Breast epithelium (tissue), 4 donors: ENCODE measurements around the gene MUC22. TPM values are rescaled to one million over a fixed set of nuclear protein-coding genes. Genes with fewer than 3 reads are reported as not detected.

Experiments
- DNase-seq, 2 donors: peaks; one replicate each; pipeline ENCODE4 v3.0.0-alpha.2; 2019; ENCODE audit warnings: low spot score in 2 of 2
- H3K27ac ChIP-seq, 2 donors: fragments of 200-600 bp; sonication (generic) in 1 of 2; one replicate each; pipeline ENCODE4 v1.5.1; 2016 to 2019; ENCODE audit warnings: mild to moderate bottlenecking in 1 of 2
- H3K27me3 ChIP-seq, 2 donors: fragments of 200-600 bp; sonication (generic) in 1 of 2; one replicate each; pipeline versions ENCODE4 v1.5.1 to v1.6.0; 2017 to 2019; ENCODE audit warnings: control low read depth in 1 of 2, mild to moderate bottlenecking in 1 of 2
- H3K36me3 ChIP-seq: fragments of 200-600 bp; one replicate; pipeline ENCODE4 v1.5.1; 2019
- H3K4me1 ChIP-seq, 2 donors: fragments of 200-600 bp; sonication (generic); one replicate each; pipeline ENCODE4 v1.5.1; 2016 to 2019; ENCODE audit warnings: control low read depth in 1 of 2
- H3K4me3 ChIP-seq, 3 donors: fragments of 200-600 bp; sonication (generic); 1 replicate in 2 of 3; 2 replicates in 1 of 3; pipeline ENCODE4 v1.5.1; 2016 to 2019; ENCODE audit warnings: mild to moderate bottlenecking in 3 of 3, moderate library complexity in 2 of 3
- H3K9me3 ChIP-seq, 2 donors: fragments of 200-600 bp; sonication (generic) in 1 of 2; one replicate each; pipeline ENCODE4 v1.5.1; 2016 to 2019; ENCODE audit warnings: control low read depth in 1 of 2
- POLR2A ChIP-seq: fragments of 450-650 bp; IDR thresholded peaks from one replicate; pipeline ENCODE4 v1.6.1; 2016; ENCODE audit warnings: antibody characterized with exemption, mild to moderate bottlenecking, moderate library complexity
- POLR2AphosphoS5 ChIP-seq, 3 donors: sonication (generic); formaldehyde crosslinking; IDR thresholded peaks; one replicate each; pipeline ENCODE4 v1.6.1; 2017; ENCODE audit warnings: antibody characterized with exemption in 3 of 3
- intact Hi-C: fragments of 100-400 bp; cut with DNase I; formaldehyde crosslinking; loops from one replicate; pipeline ENCODE4 v1.15.1; 2023; ENCODE audit warnings: low total_unique reads
- total RNA-seq, 3 donors: library from RNA; depleted of rRNA; stranded (reverse); fragments of >200 nt; gene quantifications; one replicate each; pipeline ENCODE4 v1.1.0, GENCODE V29; 2016
- TF ChIP-seq, protein P1 (sequence below), 3 donors: fragments of 450-650 bp; IDR thresholded peaks; one replicate each; pipeline ENCODE4 v1.5.1; 2016 to 2017; ENCODE audit warnings: antibody characterized with exemption in 3 of 3, mild to moderate bottlenecking in 3 of 3, moderate library complexity in 3 of 3

The MUC22 gene
- total RNA-seq, 3 donors from 2014 or later = not detected

DNA sequence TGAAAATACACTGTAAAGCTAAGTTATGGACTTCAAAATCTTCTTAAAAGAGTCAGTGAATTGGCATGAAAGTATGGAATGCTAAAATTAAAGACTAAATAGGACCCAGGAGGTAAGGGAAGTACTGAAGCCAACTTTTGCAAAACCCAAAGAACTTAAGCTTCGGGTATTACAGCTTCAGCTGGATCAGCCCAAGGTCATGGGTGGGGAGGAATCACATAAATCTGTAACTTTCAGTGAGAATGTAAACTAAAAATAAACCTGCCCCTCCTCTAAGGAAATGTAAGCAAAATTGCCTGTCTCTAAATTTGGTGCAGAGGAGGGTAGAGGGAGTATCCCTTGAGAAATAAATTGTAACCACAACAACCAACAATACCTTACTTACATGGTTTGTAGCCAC lies 31.1 kb upstream of the MUC22 start:
- DNase-seq = no peak
- Histone ChIP-seq H3K27ac (no peak overlapping the region), H3K4me1 (no peaks in the 10 kb centered on the region), H3K9me3 (no peaks in the 10 kb centered on the region), H3K27me3 (no peaks in the 10 kb centered on the region), H3K4me3 (no peak overlapping the region), H3K36me3 (no peaks in the 10 kb centered on the region)
- TF ChIP-seq POLR2A = no peak
- TF ChIP-seq, protein P1, sequence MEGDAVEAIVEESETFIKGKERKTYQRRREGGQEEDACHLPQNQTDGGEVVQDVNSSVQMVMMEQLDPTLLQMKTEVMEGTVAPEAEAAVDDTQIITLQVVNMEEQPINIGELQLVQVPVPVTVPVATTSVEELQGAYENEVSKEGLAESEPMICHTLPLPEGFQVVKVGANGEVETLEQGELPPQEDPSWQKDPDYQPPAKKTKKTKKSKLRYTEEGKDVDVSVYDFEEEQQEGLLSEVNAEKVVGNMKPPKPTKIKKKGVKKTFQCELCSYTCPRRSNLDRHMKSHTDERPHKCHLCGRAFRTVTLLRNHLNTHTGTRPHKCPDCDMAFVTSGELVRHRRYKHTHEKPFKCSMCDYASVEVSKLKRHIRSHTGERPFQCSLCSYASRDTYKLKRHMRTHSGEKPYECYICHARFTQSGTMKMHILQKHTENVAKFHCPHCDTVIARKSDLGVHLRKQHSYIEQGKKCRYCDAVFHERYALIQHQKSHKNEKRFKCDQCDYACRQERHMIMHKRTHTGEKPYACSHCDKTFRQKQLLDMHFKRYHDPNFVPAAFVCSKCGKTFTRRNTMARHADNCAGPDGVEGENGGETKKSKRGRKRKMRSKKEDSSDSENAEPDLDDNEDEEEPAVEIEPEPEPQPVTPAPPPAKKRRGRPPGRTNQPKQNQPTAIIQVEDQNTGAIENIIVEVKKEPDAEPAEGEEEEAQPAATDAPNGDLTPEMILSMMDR (IDR thresholded peaks at IDR 0.05) = no peak
- TF ChIP-seq POLR2AphosphoS5 (IDR thresholded peaks at IDR 0.05) = no peak
- intact Hi-C loops = no loop called here

DNA sequence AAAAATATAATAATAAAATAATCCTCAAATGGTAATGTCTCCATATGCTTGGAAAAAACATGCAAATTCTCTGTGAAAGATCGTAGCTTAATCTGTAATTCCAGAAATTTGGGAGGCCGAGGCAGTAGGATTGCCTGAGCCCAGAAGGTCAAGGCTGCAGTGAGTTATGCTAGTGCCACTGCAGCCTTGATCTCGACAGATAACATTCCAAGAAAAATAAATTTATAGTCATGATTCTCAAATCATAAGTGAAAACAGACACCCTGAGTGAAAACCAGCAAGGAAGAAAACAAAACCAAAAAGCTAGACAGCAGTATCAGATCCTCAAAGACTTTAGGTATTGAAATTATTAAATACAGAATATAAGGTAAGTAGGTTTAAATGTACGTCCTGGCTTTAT lies 30.6 kb upstream of the MUC22 start:
- no peak overlapping the region for H3K4me3 ChIP-seq
- H3K4me1 ChIP-seq = no peaks in the 10 kb centered on the region
- no peak for DNase-seq
- intact Hi-C loops = no loop called here
- no peaks in the 10 kb centered on the region for H3K36me3 ChIP-seq
- H3K9me3 ChIP-seq = no peaks in the 10 kb centered on the region
- TF ChIP-seq, protein P1 (IDR thresholded peaks at IDR 0.05) = no peak
- TF ChIP-seq POLR2A (no peak), POLR2AphosphoS5 (IDR thresholded peaks at IDR 0.05) (no peak)
- no peak overlapping the region for H3K27ac ChIP-seq
- H3K27me3 ChIP-seq = no peaks in the 10 kb centered on the region

DNA sequence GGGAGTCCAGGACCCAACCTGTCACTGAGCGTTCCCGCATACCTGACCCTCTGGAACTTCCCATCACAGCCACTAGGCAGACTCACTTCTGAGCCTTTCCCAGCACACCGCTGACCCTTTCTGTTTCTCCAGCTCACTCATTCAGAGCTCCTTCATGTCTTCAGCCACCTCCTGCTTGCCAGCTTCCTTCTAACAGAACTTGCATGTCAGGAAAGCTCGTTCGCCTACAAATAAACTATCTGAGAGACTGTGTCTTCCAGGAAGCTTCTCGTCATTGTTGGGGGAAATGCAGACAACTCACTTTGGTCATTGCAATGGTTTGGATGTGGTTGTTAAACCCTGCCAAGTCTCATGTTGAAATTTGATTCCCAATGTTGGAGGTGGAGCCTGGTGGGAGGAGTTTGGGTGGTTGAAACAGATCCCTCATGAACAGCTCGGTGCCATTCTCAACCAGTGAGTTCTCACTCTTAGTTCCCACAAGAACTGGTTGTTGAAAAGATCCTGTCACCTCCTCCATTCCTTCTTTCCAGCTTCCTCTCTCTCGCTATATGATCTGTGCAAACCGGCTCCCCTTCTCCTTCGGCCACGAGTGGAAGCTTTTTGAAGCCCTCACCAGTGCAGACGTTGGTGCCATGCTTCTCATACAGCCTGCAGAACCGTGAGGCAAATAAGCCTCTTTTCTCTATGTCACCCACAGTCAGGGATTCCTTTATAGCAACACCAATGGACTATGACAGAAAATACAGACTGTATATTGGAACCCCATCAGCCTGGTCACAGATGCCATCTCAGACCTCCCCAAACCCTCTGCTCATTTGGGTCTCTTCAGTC lies 28.1 kb upstream of the MUC22 start:
- intact Hi-C loops = no loop called here
- peak overlapping the region in 1 of 3 donors; percentile 44 for H3K4me3 ChIP-seq
- TF ChIP-seq POLR2A = no peak
- TF ChIP-seq, protein P1 (IDR thresholded peaks at IDR 0.05) = peak in 1 of 3 donors; percentile 13
- no peaks in the 10 kb centered on the region for H3K27me3 ChIP-seq
- no peaks in the 10 kb centered on the region for H3K9me3 ChIP-seq
- H3K36me3 ChIP-seq = no peaks in the 10 kb centered on the region
- H3K4me1 ChIP-seq = no peaks in the 10 kb centered on the region
- DNase-seq = peak in 1 of 2 donors; percentile 27
- no peak overlapping the region for H3K27ac ChIP-seq

DNA sequence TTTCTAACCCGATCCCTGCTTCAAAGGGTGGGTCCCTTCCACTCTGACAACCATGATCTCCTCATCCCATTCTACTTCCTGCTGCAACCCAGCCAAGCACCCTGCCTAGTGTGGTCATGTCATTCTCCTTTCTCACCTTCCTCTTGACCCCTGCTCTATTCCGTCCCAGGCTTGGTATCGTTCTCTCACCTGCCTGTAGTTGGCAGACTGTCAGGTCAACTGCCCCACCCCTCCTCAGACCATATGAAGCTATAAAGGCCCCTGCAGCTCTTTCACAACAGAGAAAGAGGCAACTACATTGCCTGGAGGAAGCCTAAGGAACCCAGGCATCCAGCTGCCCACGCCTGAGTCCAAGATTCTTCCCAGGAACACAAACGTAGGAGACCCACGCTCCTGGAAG lies 26.8 kb upstream of the MUC22 start, which contains the start of gene MUC21:
MUC21 (plus strand) TSS at position 280 of the 400 bp plus-strand sequence. CDS start 241 bp downstream, outside the sequence.
- Histone ChIP-seq H3K9me3 (no peaks in the 10 kb centered on the region), H3K4me1 (no peaks in the 10 kb centered on the region), H3K27ac (no peak within 1 kb of the TSS), H3K27me3 (no peaks in the 10 kb centered on the region), H3K4me3 (no peak within 1 kb of the TSS), H3K36me3 (no peaks in the 10 kb centered on the region)
- intact Hi-C loops = no loop called here
- no peak for DNase-seq
- TF ChIP-seq POLR2AphosphoS5 (IDR thresholded peaks at IDR 0.05) (no peak), POLR2A (no peak)
- TF ChIP-seq, protein P1 (IDR thresholded peaks at IDR 0.05) = no peak

DNA sequence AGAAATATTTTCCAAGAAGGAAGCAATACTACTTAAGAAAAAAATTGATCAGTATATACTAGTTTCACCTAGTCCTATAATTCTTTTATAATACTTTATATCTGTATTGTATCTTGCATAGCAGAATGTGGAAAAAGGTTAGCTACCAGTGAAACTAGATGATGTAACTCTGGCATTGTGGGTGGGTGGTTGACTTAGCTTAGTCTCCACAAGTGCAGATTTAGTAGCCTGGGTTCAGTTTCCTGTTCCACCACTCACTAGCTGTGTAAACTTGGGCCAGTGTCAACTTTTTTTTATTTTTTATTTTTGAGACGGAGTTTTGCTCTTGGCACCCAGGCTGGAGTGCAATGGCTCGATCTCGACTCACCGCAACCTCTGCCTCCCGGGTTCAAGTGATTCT lies 24.8 kb upstream of the MUC22 start:
- Histone ChIP-seq H3K27ac (no peak overlapping the region), H3K36me3 (no peaks in the 10 kb centered on the region), H3K4me1 (no peaks in the 10 kb centered on the region), H3K9me3 (no peaks in the 10 kb centered on the region), H3K4me3 (no peak overlapping the region), H3K27me3 (no peaks in the 10 kb centered on the region)
- intact Hi-C loops = no loop called here
- DNase-seq = no peak
- TF ChIP-seq POLR2A = no peak
- no peak for TF ChIP-seq POLR2AphosphoS5 (IDR thresholded peaks at IDR 0.05)
- TF ChIP-seq, protein P1 (IDR thresholded peaks at IDR 0.05) = no peak
